ENCODE data around the gene NFIA. TPM values are rescaled to one million over a fixed set of nuclear protein-coding genes. Genes with fewer than 3 reads are reported as not detected.

The NFIA gene
- total RNA-seq, 1 experiment from 2014 or later = 12.7 TPM

- no peak for ATAC-seq
- POLR2A ChIA-PET (ENCODE audit: unreplicated experiment) = no interaction called here
- BruUV-seq (replicated peaks) = no TSS peak
Observed at GRCh38 chr1:61193808-61194207, 111.4 kb downstream of the NFIA start.

GRCh38 chr1:61198554-61198953, 116.2 kb downstream of the NFIA start:
- H3K4me3 ChIP-seq (ENCODE audit: low read length) = no peak overlapping the region
- no peaks in the 10 kb centered on the region for H3K36me3 ChIP-seq (ENCODE audit: low read depth, low read length)
- H4K20me1 ChIP-seq (ENCODE audit: low read length) = no peaks in the 10 kb centered on the region
- TF ChIP-seq EZH2phosphoT487 (IDR thresholded peaks at IDR 0.05; ENCODE audit: borderline replicate concordance, low read length) = no peak
- TF ChIP-seq EZH2 (IDR thresholded peaks at IDR 0.05; ENCODE audit: low read length, unreplicated experiment) = no peak
- TF ChIP-seq CTCF (conservative IDR thresholded peaks at IDR 0.05; ENCODE audit: low read depth, low read length) = no peak
- H3F3A ChIP-seq (ENCODE audit: low read length, unreplicated experiment) = no peaks in the 10 kb centered on the region
- no peaks in the 10 kb centered on the region for H3K27me3 ChIP-seq (ENCODE audit: low read length)
- ChIA-PET CTCF (no interaction called here), POLR2A (ENCODE audit: unreplicated experiment) (no interaction called here)
- BruUV-seq (replicated peaks) = no TSS peak
- no peak for DNase-seq
- H2AFZ ChIP-seq (ENCODE audit: low read length) = no peak overlapping the region
- intact Hi-C loops (cut with micrococcal nuclease) = no loop called here
- no peaks in the 10 kb centered on the region for H3K4me1 ChIP-seq (ENCODE audit: insufficient read depth, low read length)
- no peak for ATAC-seq
- H3K9me3 ChIP-seq (ENCODE audit: low read length) = no peaks in the 10 kb centered on the region
- no peaks in the 10 kb centered on the region for H3K9me2 ChIP-seq (replicated peaks; ENCODE audit: low read length)
- no peak overlapping the region for H3K9ac ChIP-seq (ENCODE audit: low read length)
- no peaks in the 10 kb centered on the region for H3K79me2 ChIP-seq (ENCODE audit: low read length)
- H3K27ac ChIP-seq (ENCODE audit: low read length) = no peak overlapping the region
- H3K4me2 ChIP-seq (ENCODE audit: low read length) = no peak overlapping the region

More at GRCh38 chr1:61193808-61194207, 111.4 kb downstream of the NFIA start:
- no peak overlapping the region for H3K4me3 ChIP-seq (ENCODE audit: low read length)
- H3K9me3 ChIP-seq (ENCODE audit: low read length) = no peaks in the 10 kb centered on the region
- H3K27ac ChIP-seq (ENCODE audit: low read length) = no peak overlapping the region
- H3K4me1 ChIP-seq (ENCODE audit: insufficient read depth, low read length) = no peaks in the 10 kb centered on the region
- no peaks in the 10 kb centered on the region for H3K36me3 ChIP-seq (ENCODE audit: low read depth, low read length)
- no peak overlapping the region for H2AFZ ChIP-seq (ENCODE audit: low read length)
- DNase-seq = no peak
- H3K9me2 ChIP-seq (replicated peaks; ENCODE audit: low read length) = no peaks in the 10 kb centered on the region
- H3K9ac ChIP-seq (ENCODE audit: low read length) = no peak overlapping the region
- intact Hi-C loops (cut with micrococcal nuclease) = no loop called here
- no peak overlapping the region for H3K4me2 ChIP-seq (ENCODE audit: low read length)
- H3K79me2 ChIP-seq (ENCODE audit: low read length) = no peaks in the 10 kb centered on the region
- no peak for TF ChIP-seq EZH2 (IDR thresholded peaks at IDR 0.05; ENCODE audit: low read length, unreplicated experiment)
- TF ChIP-seq EZH2phosphoT487 (IDR thresholded peaks at IDR 0.05; ENCODE audit: borderline replicate concordance, low read length) = no peak
- TF ChIP-seq CTCF (conservative IDR thresholded peaks at IDR 0.05; ENCODE audit: low read depth, low read length) = no peak
- CTCF ChIA-PET = no interaction called here
- H4K20me1 ChIP-seq (ENCODE audit: low read length) = no peaks in the 10 kb centered on the region
- H3F3A ChIP-seq (ENCODE audit: low read length, unreplicated experiment) = no peaks in the 10 kb centered on the region
- H3K27me3 ChIP-seq (ENCODE audit: low read length) = no peaks in the 10 kb centered on the region

- H3K9ac ChIP-seq (ENCODE audit: low read length) = no peak overlapping the region
- CTCF ChIA-PET = no interaction called here
- DNase-seq (no peak), ATAC-seq (no peak)
- H2AFZ ChIP-seq (ENCODE audit: low read length) = no peak overlapping the region
- H3K4me1 ChIP-seq (ENCODE audit: insufficient read depth, low read length) = no peaks in the 10 kb centered on the region
- H3K4me3 ChIP-seq (ENCODE audit: low read length) = no peak overlapping the region
- no peak overlapping the region for H3K4me2 ChIP-seq (ENCODE audit: low read length)
- H3K79me2 ChIP-seq (ENCODE audit: low read length) = no peaks in the 10 kb centered on the region
- BruUV-seq (replicated peaks) = no TSS peak
- H3K9me3 ChIP-seq (ENCODE audit: low read length) = no peaks in the 10 kb centered on the region
- no peaks in the 10 kb centered on the region for H4K20me1 ChIP-seq (ENCODE audit: low read length)
- H3F3A ChIP-seq (ENCODE audit: low read length, unreplicated experiment) = no peaks in the 10 kb centered on the region
- H3K27ac ChIP-seq (ENCODE audit: low read length) = no peak overlapping the region
- TF ChIP-seq EZH2 (IDR thresholded peaks at IDR 0.05; ENCODE audit: low read length, unreplicated experiment) (no peak), EZH2phosphoT487 (IDR thresholded peaks at IDR 0.05; ENCODE audit: borderline replicate concordance, low read length) (no peak), CTCF (conservative IDR thresholded peaks at IDR 0.05; ENCODE audit: low read depth, low read length) (no peak)
- POLR2A ChIA-PET (ENCODE audit: unreplicated experiment) = no interaction called here
- no peaks in the 10 kb centered on the region for H3K9me2 ChIP-seq (replicated peaks; ENCODE audit: low read length)
- H3K27me3 ChIP-seq (ENCODE audit: low read length) = no peaks in the 10 kb centered on the region
- intact Hi-C loops (cut with micrococcal nuclease) = no loop called here
- no peaks in the 10 kb centered on the region for H3K36me3 ChIP-seq (ENCODE audit: low read depth, low read length)
Observed at GRCh38 chr1:61201035-61201434, 118.7 kb downstream of the NFIA start.

Data from PC-3 (cell line).